ENCODE data around the gene CYP2A6.

DNA sequence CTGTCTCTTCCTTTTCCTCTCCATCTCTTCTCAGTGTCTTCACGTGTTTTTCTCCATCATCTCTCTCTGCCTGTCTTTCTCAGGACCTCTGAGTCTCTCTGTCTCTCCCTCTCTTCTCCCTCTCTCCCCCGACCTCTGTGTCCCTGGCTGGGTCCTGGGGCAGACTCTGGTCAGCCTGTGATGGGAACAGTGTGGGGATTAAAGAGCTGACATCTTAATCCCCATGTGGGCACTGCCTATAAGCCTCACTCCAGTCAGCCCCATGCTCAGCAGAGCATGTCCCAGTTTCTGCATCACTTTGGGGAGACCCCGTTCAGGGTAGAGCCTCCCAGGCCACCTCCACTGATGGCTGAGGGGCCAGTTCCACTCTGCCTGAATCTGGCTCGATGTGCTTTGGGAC, 35.0 kb downstream of the CYP2A6 start:
- TF ChIP-seq, protein P1, sequence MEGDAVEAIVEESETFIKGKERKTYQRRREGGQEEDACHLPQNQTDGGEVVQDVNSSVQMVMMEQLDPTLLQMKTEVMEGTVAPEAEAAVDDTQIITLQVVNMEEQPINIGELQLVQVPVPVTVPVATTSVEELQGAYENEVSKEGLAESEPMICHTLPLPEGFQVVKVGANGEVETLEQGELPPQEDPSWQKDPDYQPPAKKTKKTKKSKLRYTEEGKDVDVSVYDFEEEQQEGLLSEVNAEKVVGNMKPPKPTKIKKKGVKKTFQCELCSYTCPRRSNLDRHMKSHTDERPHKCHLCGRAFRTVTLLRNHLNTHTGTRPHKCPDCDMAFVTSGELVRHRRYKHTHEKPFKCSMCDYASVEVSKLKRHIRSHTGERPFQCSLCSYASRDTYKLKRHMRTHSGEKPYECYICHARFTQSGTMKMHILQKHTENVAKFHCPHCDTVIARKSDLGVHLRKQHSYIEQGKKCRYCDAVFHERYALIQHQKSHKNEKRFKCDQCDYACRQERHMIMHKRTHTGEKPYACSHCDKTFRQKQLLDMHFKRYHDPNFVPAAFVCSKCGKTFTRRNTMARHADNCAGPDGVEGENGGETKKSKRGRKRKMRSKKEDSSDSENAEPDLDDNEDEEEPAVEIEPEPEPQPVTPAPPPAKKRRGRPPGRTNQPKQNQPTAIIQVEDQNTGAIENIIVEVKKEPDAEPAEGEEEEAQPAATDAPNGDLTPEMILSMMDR (IDR thresholded peaks at IDR 0.05): no peak
- no peak for TF ChIP-seq EP300 (IDR thresholded peaks at IDR 0.05)
- no peak for TF ChIP-seq POLR2AphosphoS5 (IDR thresholded peaks at IDR 0.05)
- TF ChIP-seq POLR2A (IDR thresholded peaks at IDR 0.05; ENCODE audit: low read depth): no peak

Data from esophagus muscularis mucosa (tissue), 4 donors.